HG03439 (cell line): ENCODE data around the gene LMO2.
"Not testable (repeated sequence)": the region's sequence is repeated elsewhere in the genome, so short reads cannot be mapped to it uniquely, and the experiment has no call there.

ENCODE experiments used
- ATAC-seq: cut with Tn5 transposase; IDR thresholded peaks from one replicate; pipeline ENCODE4 v1.9.1; 2021; ENCODE audit warnings: mild to moderate bottlenecking, moderate library complexity; ENCODE audit not compliant: unreplicated experiment

LMO2 gene

GRCh38 chr11:33827206-33827605 is 64.7 kb downstream of the LMO2 start:
- ATAC-seq, result no peak

GRCh38 chr11:33825854-33826560 is 65.9 kb downstream of the LMO2 start:
- ATAC-seq, result no peak

DNA sequence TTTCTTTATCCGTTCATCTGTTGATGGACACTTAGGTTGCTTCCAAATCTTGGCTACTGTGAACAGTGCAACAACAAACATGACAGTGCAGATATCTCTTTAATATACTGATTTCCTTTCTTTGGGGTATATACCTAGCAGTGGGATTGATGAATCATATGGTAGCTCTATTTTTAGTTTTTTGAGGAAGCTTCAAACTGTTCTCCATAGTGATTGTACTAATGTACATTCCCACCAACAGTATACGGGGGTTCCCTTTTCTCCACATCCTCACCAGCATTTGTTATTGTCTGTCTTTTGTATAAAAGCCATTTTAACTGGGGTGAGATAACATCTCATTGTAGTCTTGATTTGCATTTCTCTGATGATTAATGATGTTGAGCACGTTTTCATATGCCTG is 68.9 kb downstream of the LMO2 start:
- ATAC-seq, result not testable (repeated sequence)

DNA sequence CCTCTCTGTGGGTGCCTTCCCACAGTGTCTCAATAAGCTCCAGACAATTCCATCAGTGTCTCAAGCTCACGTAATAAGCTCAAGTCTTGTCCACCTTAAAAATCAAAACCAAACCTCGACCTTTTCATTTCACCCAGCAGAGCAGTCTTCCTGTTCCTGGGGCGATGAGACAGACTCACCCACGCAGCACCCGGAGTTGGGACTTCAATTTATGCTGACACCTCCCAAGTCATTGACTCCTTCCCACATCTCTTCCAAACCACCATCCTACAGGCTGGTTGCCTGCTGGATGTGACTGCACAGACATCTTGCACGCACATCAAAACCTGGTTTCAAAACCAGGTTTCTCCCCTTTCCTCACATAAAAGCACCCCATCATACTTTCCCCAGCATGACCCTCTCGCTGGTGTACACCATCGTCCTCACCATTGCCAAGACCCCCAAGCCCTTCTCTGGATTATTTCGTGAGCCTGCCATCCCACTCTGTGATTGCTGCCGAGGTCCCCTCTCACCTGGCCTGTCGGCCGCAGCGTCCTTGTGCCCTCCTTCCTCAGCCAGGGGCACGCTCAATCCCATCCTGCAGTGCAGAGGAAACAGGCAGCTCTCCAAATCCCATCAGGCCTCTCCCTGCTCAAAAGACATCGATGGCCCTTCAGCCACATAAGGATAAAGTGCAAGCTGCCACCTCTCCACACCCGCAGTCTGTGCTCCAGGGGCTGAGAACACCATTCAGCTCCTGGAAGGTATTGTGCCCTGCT is 72.4 kb downstream of the LMO2 start:
- no peak for ATAC-seq
